ENCODE results near the gene TERB2.
"Not testable (repeated sequence)": the region's sequence is repeated elsewhere in the genome, so short reads cannot be mapped to it uniquely, and the experiment has no call there.

TERB2 gene

DNA sequence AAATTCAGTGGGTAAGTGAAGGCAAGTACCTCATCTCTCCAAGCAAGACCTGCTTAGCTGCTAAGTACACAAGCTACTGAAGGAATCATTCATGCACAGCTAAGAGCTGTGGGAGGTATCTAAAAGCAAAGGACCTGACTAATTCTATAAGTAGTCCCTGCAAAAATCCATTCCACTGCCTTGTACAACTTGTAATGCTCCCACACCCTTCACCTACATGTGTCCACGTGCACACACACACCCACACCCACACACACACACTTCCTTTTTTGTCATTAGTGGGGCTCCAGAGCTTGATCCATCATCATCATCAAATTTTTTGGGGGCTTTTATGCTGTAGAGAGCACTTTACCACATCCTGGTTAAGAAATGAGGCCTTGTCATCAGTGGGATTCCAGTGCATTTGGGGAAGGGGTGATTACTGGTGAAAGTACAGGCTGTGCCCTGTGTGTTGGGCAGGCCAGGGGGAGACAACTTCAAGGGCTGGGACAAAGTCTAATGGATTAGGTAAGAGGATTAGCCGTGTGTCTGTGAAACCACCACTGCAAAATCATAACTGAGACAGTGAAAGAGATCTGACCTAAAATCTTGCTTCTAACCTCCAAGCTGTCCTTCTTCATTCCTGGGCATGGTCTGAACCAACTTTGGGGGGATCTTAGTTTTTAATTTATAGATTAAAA, 47.4 kb downstream of the TERB2 start:
- DNase-seq = not testable (repeated sequence)

DNA sequence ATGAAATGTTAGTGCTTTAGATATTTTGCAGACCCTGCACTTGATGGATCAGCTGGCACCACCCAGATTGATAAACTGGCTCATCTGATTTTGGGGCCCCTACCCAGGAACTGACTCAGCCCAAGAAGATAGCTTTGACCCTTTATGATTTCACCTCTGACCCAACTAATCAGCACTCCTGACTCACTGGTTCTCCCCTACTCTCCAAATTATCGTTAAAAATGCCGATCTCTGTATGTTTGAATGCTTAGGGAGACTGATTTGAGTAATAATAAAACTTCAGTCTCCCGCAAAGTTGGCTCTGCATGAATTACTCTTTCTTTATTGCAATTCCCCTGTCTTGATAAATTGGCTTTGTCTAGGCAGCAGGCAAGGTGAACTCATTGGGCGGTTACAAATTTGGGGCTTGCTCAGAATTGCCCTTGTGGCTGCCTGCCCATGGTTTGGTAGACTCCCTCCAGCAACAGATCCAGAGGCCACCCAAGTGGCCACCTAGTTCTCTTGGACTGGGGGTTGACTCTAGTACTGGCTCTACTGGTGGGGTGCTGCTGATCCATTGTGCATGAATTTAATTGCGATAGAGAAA, 48.2 kb downstream of the TERB2 start:
- DNase-seq = not testable (repeated sequence)

DNA sequence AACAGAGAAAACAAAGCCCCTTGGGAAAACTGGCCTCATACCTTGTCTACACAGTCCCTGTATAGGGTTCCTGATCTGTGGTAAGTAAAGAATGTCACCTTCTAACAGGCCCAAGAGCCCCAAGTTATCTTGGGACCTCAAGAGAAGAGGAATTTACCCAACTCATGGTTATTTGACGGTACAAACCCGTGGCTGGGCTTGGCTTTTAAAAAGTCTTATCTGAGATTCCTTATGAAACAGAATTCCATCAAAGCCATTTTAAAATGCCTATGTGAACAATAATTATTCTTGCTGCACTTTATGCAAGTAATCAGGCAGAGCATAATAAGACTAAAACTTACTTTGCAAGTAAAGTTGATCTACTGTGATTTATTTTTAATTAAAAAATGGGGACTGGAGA, 52.6 kb downstream of the TERB2 start:
- DNase-seq = no peak

DNA sequence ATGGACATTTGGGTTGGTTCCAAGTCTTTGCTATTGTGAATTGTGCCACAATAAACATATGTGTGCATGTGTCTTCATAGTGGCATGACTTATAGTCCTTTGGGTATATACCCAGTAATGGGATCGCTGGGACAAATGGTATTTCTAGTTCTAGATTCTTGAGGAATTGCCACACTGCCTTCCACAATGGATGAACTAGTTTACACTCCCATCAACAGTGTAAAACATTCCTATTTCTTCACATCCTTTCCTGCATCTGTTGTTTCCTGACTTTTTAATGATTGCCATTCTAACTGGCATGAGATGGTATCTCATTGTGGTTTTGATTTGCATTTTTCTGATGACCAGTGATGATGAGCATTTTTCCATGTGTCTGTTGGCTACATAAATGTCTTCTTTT, 58.6 kb downstream of the TERB2 start:
- DNase-seq = not testable (repeated sequence)

DNA sequence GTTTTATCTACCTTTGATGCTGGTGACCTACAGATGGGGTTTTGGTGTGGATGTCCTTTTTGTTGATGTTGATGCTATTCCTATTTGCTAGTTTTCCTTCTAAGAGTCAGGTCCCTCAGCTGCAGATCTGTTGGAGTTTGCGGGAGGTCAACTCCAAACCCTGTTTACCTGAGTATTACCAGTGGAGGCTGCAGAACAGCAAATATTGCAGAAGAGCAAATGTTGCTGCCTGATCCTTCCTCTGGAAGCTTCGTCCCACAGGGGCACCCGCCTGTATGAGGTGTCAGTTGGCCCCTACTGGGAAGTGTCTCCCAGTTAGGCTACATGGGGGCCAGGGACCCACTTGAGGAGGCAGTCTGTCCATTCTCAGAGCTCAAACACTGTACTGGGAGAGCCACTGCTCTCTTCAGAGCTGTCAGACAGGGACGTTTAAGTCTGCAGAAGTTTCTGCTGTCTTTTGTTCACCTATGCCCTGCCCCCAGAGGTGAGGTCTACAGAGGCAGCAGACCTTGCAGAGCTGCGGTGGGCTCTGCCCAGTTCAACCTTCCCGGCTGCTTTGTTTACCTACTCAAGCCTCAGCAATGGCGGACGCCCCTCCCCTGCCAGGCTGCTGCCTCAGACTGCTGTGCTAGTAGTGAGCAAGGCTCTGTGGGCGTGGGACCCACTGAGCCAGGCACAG, 63.9 kb downstream of the TERB2 start:
- DNase-seq = not testable (repeated sequence)

DNA sequence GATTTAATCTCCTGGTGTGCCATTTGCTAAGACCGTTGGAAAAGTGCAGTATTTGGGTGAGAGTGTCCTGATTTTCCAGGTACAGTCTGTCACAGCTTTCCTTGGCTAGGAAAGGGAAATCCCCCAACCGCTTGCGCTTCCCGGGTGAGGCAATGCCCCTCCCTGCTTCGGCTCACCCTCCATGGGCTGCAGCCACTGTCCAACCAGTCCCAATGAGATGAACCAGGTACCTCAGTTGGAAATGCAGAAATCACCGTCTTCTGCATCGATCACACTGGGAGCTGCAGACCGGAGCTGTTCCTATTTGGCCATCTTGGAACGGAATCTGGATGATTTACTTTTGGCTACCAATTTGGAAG, 64.4 kb downstream of the TERB2 start:
- DNase-seq = not testable (repeated sequence)

DNA sequence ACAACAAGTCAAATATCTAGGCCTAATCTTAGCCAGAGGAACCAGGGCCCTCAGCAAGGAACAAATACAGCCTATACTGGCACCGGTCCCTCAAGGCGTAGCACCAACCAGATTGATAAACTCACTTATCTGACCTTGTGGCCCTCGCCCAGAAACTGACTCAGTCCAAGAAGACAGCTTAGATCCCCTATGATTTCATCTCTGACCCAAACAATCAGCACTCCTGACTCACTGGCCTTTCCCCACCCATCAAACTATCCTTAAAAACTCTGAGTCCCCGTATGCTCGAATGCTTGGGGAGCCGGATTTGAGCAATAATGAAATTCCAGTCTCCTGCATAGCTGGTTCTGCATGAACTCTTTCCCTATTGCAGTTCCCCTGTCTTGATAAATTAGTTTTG, 64.9 kb downstream of the TERB2 start:
- no peak for DNase-seq

DNA sequence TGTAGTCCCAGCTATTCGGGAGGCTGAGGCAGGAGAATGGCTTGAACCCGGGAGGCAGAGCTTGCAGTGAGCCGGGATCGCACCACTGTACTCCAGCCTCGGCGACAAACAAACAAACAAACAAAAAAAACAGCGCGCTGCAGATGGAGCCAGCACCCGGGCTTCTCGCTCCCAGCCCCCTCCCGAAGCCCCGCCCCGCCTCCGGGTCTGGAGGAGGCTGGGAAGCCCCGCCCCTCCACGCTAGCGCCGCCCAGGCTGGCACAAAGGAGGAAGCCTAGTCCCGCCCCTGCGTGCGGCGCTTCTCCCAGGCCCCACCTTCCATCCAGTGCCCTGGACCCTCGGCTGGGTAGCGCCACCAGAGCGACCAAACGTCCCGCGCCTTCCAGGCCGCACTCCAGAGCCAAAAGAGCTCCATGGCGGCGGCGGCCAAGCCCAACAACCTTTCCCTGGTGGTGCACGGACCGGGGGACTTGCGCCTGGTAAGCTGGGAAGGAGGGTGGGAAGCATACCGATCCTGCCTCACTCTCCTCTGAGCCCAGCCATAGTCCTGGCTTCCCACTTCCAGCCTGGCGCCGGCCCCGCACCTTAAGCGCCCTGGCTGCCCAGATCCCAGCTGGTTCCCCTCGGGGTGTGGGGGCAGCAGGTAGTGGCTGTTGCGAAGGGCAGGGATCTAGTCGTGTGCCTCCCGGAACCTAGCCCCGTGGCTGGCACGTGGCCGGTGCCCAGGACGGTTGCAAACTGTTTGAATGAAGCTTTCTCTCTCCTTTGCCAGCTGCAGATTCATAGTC, 66.6 kb downstream of the TERB2 start, which contains the start of gene SORD:
Gene SORD (plus strand): TSS at position 325 of the 788 bp plus-strand sequence. CDS start 89 bp downstream, at position 414.
- peak; percentile 73 for DNase-seq

DNA sequence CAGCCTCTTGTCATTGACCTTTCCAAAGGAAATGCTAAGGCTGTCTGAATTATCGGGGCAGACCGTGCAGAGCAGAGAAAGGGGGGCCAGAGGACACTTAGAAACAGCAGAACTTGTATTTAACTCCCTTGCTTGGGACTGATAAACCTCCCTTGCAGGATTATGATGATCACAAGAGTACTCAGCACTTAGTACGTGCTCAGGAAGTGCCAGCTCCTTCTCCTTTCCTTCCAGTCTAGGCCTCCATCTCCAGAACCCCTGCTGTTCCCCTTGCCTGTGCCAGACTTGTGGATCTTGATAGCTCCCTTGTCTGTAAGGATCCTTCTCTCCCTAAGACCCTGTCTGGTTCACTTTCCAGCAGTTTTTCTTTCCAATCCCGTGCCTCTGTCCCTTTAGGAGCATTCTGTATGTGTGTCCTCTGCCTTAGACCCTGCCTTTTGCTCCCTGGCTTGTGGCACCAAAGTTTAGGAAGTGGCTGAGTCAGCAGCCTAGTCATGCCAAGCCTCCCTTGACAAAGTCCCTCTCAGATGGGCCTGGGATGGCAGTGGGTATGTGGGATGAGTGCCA, 67.3 kb downstream of the TERB2 start:
- DNase-seq = no peak

DNA sequence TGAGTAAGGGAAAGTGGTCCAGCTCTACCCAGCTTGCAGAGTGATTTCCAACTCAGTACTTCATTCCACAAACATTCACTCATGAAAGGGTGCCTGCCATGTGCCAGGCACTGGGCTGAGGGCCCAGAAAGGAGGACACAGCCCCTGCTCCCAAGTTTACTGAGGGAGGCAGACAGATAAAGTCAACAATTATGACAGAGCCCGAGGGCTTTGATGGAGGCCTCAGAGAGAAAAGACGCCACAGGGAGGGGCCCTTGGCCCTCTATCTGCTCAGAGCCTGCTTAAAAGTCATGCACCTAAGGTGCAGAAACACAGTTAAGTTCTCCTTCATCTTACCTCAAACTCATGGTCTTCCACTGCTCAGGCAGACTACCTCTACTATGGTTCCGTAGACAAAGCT, 68.2 kb downstream of the TERB2 start:
- not testable (repeated sequence) for DNase-seq

DNA sequence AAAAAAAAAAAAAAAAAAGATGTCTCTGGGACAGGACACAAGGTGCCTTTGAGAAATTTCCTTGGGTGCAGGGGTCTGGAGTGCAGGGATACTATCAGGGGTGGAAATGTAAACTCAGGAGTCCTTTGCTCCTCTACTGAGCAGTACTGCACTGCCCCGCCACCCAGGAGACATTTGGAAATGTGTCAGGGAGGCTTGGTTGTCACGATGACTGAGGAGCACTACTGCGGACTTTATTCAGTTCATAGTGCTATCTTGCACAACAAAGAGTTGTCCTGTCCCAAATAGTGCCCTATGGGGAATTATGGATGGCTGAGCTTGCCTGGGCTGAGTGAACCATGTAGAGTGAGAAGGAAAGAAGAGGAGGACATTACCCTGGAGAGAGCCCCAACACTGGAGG, 69.1 kb downstream of the TERB2 start:
- not testable (repeated sequence) for DNase-seq

DNA sequence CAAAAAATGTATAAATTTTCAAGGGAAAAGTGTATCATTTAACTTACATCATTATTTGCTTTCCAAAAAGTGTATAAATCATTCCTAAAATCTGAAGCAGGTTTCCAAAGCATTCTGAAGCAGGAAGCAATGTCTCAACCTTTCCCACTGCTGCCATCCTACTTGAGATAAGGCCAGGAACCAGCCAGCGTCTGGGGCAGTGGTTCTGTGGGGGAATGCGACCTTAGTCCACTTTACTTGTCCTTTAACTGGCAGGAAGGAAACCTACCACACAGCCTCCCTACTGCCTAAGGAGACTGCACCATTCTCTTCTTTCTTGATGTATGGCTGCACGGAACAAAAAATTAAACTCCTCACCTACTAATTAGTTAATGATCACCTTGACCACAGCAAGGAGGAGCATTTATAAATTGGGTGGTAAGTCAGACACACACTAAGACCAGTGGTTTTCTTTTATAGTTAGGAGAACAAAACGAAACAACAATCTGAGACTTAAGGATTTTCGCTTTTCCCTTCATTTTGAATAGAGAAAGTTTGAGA, 70.2 kb downstream of the TERB2 start:
- no peak for DNase-seq

DNA sequence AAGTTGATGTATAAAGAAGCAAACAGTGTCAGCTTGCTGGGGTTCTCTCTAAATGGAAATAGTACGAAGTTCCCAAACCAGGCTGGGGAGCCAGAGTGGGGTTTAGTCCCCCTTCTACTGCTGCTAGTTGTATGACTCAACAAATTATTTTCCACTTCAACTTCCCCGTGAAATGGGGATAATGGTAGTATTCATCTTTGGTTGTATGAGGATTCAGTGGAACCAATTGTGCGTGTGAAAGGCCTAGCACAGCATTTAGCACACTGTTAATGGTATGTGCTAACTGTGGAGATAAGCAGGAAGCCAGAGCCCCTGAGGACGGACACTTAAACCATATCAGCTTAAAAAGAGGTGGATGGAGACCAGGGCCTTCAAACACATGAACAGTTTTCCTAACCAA, 70.7 kb downstream of the TERB2 start:
- DNase-seq = no peak
